Astrocyte of the spinal cord (primary cell): ENCODE results near the gene STUM.
"Not testable (repeated sequence)": the region's sequence is repeated elsewhere in the genome, so short reads cannot be mapped to it uniquely, and the experiment has no call there.

Source experiments
- DNase-seq: peaks from one replicate; pipeline ENCODE4 v3.0.0; 2011; ENCODE audit warnings: low read depth, low spot score
- H3K4me3 ChIP-seq: 2 replicates; pipeline ENCODE4 v1.5.1; 2011; ENCODE audit warnings: low read depth, mild to moderate bottlenecking, low read length, moderate library complexity
- CTCF ChIP-seq: IDR thresholded peaks from 2 replicates; pipeline ENCODE4 v1.5.1; 2012; ENCODE audit warnings: low read depth, mild to moderate bottlenecking, low read length, inconsistent platforms
- in situ Hi-C: cut with HindIII; loops from 2 replicates; pipeline ENCODE4 v1.10.0; 2017; ENCODE audit warnings: low sequenced_read_pairs

STUM gene

GRCh38 chr1:226611301-226611700 is 62.7 kb downstream of the STUM start:
- in situ Hi-C loops: no loop called here
- DNase-seq: no peak
- no peak overlapping the region for H3K4me3 ChIP-seq
- no peak for TF ChIP-seq CTCF

- H3K4me3 ChIP-seq, in situ Hi-C loops, DNase-seq: not testable (repeated sequence)
Observed at GRCh38 chr1:226611980-226612379, 63.4 kb downstream of the STUM start.

- in situ Hi-C loops: no loop called here
- no peak for TF ChIP-seq CTCF
- no peak overlapping the region for H3K4me3 ChIP-seq
- no peak for DNase-seq
Observed at GRCh38 chr1:226615876-226616275, 67.3 kb downstream of the STUM start.

GRCh38 chr1:226616636-226617035 is 68.1 kb downstream of the STUM start:
- in situ Hi-C loops: no loop called here
- no peak overlapping the region for H3K4me3 ChIP-seq
- DNase-seq: no peak
- no peak for TF ChIP-seq CTCF

- TF ChIP-seq CTCF: no peak
- H3K4me3 ChIP-seq: no peak overlapping the region
- in situ Hi-C loops: no loop called here
- DNase-seq: no peak
Observed at GRCh38 chr1:226617109-226617508, 68.5 kb downstream of the STUM start.

- DNase-seq, H3K4me3 ChIP-seq, in situ Hi-C loops: not testable (repeated sequence)
Observed at GRCh38 chr1:226617719-226618118, 69.2 kb downstream of the STUM start.

- no peak for TF ChIP-seq CTCF
- no peak overlapping the region for H3K4me3 ChIP-seq
- DNase-seq: no peak
- in situ Hi-C loops: no loop called here
Observed at GRCh38 chr1:226618380-226618779, 69.8 kb downstream of the STUM start.

GRCh38 chr1:226619031-226619430 is 70.5 kb downstream of the STUM start:
- TF ChIP-seq CTCF: no peak
- H3K4me3 ChIP-seq: no peak overlapping the region
- in situ Hi-C loops: no loop called here
- no peak for DNase-seq
